Activated gamma-delta T cell treated with anti-CD3 and anti-CD28 coated beads, Interleukin-2, amount 50 U/mL, for 16 hours (primary cell): Measurements from ENCODE around the gene ATP6V0D1.
"Not testable (repeated sequence)": the region's sequence is repeated elsewhere in the genome, so short reads cannot be mapped to it uniquely, and the experiment has no call there.

Experiments used
- DNase-seq: peaks from one replicate; pipeline ENCODE4 v3.0.0-alpha.2; 2020; ENCODE audit warnings: low read depth

ATP6V0D1 gene

DNA sequence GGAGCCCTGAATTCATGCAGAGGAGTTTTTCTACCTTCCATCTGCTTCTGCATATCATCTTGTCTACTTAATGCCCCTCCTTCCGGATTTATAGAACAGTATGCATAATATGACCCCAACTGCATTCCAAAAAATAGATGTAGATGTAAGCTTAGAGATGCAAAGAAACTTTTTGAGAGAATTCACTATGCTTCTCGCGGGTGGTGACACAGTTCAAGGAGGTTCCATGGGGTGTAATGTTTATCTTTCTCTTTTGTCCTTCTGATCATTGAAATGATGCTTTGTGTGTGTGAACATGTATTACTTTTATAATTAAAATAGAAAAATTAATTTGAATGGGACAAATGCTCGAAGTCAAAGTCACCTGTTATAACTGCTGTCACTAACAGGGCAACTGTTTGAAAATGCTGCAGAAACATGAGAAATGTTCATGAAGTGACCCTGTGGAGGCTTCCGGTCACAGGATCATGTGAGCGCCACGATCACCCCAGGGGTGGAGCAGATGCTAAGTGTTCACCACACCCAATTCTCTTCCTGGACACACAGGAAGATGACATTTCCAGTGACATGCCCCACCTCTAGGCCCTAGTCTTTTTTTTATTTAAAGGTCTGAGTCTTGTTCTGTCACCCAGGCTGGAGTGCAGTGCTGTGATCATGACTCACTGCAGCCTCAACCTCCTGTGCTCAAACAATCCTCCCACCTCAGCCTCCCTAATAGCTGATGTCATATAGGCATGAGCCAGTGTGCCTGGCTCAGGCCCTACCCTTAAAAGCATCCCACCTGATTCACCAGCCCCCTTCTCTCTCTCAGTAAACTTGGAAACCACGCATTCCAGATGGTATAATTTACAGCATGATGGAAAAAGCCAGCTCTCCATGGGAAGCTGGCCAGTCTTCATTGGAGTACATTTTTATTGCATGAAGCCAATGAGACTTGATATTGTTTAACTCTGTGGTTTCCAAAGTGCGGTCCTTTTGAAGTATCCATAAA, 23.4 kb upstream of the ATP6V0D1 start:
- no peak for DNase-seq

DNA sequence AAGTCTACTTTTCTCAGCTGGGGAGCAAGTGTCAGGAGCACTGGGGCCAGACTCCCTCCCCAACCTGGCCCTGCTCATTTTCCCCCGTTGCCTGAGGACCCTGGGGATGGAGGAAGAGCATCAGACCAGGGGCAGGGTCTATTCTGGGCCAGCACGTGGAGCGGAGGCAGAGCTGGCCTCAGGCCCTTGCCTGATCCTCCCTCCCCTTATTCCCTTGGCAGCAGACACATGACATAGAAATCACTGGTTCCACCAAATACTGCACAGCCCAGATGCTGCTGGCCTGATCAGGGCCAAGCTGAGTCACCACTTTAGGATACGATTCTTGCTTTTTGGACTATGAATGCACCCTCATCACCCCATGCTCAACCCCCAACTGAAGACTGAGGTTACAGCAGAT, 18.1 kb upstream of the ATP6V0D1 start:
- no peak for DNase-seq

DNA sequence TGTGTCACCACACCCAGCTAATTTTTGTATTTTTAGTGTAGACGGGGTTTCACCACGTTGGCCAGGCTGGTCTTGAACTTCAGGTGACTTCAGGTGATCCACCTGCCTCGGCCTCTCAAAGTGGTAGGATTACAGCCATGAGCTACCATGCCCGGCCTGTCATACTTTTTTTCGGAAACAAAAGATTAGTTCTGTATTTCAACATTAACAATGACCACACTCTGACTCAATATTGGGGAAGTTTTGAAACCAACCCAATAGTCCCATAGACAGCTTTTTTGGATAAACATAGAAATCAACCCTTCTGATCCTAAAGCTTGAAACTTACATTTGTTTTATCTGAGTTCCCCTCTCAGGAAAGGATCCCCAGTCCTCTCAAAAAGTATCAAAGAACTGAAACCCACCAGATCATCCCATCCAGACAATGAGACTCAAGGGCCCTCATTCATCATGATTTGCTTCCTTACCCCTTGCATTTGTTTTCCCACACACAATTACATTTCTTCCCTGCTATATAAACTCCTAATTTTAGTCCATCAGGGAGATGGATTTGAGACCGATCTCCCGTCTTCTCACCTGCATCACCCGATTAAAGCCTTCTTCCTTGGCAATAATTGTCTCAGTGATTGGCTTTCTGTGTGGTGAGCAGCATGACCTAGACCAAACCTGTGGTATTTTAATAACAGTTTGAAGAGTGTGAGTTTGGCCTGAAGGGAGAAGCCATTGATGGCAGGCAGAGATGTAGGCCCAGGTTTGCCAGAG, 9.6 kb upstream of the ATP6V0D1 start:
- no peak for DNase-seq

DNA sequence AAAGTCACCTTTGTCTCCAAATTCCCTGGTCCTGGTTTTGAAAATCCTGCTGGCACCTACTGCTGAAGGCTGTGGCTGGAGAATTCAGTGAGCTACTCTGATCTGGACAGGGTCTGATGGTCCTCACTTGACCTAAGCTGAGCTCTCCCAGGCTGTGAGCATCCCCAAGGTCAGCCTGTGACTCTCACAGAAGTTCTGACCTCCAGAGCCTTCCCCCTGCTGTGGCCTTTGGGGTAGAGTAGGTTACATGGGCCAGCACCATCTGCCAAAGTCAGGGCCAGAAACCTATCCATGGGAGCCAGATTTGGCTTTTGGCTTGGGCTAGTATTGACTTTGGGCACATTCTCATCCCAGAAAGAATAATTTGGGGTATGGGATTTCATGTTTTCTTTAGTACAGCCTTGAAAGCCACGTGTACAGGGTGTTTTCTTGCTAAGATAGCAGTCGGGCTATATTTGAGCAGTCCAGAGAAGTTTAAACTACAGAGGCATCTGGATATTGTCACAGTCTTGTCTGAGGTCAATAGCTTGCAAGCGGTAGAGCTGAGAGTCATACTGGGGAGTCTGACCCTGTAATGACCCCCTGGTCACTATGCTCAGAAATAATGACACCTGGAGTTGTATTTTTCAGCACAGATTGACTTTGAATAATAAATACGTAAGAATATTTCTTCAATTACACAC, 8.6 kb upstream of the ATP6V0D1 start:
- no peak for DNase-seq

DNA sequence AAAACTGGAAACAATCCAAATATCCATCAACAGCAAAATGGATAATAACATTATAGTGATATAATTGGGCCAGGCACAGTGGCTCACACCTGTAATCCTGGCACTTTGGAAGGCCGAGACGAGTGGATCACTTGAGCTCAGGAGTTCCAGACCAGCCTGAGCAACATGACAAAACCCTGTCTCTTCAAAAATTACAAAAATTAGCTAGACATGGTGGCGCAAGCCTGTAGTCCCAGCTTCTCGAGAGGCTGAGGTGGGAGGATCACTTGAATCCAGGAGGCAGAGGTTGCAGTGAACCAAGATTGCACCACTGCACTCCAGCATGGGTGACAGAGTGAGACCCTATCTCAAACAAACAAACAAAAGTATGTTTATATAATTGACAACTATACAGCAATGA, 6.6 kb upstream of the ATP6V0D1 start:
- DNase-seq = not testable (repeated sequence)

DNA sequence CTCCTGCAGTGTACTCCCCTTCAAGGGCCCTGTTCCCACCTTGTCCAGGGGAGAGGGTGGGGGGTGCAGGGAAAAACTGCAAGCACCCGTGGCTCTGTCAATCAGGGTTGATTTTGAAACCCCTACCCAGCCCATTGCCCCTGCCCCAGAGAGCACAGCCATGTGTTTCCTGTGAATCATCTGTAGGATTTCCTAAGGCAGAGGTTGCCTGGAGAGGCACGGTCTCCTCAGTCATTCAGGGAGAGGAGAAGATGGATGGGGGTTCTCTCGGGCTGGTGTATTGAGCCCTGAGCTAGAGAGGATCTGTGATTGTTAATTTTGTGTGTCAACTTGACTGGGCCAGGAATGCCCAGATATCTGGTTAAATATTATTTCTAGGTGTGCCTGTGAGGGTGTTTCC, 5.8 kb upstream of the ATP6V0D1 start:
- no peak for DNase-seq

DNA sequence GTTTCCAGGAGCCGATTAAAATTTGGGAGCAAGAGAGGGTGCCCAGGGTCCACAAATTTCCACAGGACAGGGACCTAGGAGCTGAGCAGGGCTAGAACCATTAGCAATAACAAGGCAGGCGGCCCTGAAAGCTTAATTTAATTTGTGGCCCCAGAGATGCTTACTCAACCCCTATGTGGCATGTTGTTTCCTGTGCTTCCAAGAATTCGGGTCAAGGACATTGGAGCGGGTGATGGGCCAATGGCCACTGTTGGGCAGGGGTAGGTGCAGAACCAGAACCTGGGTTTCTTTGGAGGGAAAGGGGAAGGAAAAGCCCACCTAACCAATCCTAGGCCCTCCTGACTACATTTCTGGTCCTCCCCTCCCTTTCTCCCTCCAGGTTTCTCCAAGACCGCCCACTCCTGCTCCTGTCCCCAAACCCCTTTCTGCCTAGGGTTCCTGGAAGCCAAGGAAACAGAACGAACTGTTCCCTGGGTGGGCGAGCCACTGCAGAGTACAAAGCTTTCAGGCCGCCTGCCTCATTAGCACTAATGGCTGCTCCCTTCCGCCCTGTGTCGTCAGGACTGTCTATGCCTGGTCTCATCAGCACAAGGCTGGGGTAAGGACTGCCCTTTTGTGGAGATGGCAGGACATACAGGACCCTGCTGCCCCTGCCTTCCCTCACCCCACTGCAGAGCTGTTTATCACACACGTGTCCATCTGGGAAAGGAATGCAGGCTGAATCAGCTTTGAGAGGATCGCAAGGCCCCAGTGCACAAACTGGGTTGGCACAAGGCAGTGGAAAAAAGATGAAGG, 3.0 kb upstream of the ATP6V0D1 start:
- DNase-seq = no peak

DNA sequence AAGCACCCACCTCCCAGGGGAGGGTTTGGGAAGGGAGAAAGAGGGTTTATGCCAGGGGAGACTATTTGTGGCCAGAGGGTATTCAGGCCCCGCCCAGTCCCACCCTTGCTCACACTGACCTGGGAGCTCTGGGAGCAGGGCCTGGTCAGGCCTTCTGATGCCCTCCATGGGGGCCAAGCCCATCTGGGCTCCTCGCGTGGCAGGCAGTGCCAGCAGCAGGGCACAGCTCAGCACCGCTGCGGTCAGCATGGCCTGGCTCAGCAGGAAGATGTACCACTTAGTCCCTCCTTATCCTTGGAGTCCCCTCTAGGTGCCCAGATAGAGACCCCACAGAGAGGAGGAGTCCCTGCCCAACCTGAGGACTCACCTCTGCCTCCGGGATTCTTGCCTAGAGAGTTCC, 2.2 kb upstream of the ATP6V0D1 start, which contains the start of gene AGRP:
TSS of gene AGRP (minus strand) at position 398 of the 400 bp plus-strand sequence. CDS start at position 249, 149 bp downstream.
- no peak for DNase-seq

DNA sequence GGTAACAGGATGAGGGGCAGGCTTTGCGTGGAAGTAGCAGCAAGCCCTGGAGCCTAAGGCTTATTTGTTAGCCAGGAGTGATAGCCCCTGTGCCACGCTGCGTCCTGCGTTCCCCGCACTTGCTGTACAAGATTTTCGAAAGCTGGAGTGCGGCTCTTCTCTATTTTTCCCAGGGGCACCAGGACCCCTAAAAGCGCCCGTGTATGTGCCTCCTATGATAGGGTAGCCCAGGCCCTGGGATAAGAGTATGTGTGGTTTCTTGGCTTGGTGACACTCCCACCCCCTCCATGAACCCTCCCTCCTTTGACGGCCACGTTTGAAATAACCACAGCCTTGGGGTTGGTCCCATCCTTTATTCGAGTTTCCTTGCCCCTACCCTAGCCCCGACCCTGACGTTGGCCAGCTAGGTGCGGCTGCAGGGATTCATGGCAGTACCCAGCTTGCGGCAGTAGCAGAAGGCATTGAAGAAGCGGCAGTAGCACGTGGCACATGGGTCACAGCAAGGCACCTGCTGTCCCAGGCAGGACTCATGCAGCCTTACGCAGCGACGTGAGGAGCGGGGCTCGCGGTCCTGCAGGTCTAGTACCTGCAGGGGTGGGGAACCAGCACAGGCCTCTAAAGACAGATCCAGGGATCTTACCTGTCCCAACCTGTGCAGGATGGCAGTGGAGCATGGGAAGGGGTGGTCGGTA, 1.4 kb upstream of the ATP6V0D1 start:
- no peak for DNase-seq

DNA sequence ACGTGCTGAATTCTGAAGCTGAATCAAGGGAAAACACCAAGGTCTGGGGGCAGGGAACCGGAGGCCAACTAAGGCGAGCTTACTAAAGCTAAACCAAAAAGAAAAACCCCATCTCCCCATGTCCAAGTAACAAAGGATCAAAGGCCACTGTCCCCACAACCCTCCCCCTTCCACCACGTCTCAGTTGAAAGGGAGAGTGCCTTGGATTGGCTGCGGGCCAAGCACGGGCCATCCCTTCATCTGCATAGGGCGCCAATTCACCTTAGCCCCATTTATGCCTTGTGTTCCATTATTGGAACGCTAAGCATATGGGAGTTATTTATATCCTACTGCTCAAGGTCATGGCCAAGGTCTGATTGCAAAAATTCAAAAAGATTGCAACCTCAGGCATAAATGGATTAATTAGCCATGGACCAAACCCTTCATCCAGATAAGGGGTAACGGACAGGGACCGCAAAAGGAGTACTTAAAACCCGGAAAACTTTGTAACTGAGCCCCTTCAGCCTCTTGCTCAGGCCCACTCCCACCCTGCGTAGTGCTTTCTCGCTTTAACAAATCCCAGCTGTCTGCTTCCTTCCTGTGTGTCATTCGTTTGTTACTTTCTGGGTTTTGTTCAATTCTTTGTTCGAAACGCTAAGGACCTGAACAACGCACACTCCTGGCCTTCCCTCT, 740 bp upstream of the ATP6V0D1 start:
- DNase-seq = no peak

DNA sequence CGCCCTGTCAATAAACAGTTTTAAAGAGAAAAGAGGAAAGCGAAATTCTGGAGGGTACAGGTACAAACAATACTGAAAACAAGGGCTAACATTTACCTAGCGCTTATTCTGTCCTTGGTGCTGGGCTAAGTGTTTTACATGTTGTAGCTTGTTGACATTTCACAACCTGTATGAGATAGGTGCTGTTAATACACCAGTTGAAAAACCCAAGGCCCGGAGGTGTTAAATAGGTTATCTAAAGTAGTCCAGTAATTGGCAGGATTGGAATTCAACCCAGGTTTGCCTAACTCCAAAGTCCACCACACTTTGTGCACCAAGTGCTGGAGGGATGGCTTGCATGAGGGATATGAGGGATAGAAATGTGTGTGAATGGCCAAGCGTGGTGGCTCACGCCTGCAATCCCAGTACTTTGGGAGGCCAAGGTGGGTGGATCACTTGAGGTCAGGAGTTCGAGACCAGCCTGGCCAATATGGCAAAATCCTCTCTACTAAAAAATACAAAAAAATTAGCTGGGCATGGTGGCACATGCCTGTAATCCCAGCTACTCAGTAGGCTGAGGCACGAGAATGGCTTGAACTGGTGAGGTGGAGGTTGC, 2.9 kb downstream of the ATP6V0D1 start:
- no peak for DNase-seq

DNA sequence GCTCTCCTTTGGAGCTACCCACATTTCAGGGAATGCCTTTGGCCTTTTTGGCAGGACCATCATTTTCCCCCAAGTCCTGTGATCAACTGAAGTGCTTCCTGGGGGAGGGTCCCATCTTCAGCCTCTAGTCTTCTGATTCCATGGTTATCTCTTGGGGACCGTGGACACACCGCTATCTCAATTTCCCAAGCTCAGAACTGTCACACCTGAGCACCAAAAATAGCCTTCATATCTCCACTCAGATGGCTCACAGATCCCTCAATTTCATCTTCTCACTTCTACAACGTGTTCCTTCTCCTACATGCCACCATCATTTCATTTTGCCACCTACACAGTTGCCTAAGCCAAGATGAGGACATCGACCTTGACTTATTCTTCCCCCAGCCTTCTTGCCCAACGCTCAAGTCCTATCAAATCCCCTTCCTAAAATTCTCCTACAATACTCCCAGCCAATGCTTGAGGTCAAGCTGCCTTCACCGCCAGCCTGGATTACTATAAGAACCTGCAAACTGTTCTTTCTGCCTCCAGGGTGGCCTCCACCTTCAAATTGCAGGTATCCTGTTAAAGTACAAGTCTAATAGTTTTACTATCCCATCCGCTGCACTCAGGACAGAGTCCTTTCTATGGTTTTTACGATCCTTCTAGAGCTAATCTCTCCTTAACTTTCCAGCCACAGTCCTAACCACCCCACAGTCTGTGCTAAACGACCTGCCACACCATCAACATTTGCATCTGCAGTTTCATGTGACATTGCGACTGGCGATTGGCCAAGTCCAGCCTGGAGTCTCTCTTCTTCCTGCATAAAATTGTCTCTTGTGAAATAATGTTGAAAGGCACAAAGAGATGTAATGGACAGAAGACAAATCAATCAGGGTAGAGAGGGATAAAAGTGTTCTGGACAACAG, 6.2 kb downstream of the ATP6V0D1 start:
- DNase-seq = no peak

DNA sequence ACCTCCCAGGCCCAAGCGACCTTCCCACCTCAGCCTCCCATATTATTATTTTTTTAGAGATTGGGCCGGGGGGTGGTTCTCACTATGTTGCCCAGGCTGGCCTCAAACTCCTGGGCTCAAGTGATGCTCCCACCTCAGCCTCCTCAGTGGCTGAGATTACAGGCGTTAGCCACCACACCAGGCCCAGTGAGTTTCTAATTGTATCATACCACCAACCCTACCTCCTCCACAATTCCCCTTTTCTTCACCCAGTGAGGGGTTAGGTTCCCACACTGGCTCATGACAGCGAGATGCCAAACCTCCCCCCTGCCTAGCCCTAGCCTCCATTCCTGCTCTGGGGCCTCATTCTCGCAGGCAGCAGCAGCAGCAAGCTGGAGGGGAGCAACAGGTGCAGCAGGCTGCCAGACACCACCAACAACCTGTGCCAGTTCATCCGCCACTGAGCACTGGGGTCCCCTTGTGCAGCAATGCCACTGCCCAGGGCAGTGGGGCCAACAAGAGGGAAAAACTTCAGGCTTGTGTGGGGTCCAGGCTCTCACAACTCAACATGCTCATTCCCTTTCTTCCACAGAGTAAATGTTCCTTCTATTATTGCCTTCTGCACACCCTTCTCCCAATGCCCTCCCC, 9.1 kb downstream of the ATP6V0D1 start:
- DNase-seq = no peak

DNA sequence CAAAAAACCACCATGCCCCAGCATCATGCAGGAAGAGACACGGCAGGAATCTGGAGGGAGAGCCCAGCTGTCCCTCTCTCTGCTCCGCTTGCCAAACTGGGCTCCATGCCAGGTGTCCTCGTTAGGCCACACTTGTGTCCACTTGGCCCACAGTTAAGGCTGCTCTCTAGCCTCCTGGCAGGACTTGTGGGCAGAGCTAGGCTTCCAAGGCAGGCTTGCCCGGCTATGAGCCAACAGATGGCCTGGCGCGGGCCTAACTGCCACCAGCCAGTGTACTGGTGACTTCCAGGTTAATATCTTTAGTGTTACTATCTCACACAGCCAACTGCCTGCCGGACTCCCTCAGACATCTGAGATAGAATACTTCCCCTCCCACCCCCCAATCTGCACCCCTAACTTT, 10.6 kb downstream of the ATP6V0D1 start:
- DNase-seq = no peak

DNA sequence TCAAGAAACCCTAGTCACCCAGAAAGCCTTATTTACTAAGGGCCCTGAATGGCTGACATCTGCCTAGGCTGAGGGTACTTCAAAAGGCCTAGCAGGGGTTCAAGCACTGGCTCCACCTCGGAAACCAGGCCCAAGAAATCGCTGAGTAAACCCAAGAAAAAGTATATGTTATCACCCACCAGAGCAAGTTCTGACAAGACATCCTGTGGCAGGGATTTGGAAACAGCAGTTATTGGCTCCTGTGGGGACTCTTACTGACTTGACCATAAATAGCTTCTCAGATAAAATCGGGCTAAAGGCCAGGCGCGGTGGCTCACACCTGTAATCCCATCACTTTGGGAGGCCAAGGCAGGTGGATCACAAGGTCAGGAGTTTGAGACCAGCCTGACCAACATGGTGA, 12.2 kb downstream of the ATP6V0D1 start:
- no peak for DNase-seq

DNA sequence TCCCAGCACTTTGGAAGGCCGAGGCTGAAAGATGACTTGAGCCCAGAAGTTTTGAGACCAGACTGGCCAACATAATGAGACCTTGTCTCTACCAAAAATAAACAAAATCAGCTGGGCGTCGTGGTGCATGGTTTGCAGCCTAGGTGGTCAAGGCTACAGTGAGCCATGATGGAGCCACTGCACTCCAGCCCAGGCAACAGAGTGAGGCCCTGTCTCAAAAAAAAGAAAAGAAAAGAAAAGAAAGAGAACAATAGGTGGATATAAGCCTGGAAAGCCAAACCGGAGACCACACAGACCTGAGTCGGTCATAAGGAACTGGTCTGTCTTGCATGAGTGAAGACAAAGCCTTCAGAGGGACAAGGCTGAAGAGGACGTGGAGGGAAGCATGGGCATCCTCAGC, 14.4 kb downstream of the ATP6V0D1 start:
- DNase-seq = no peak

DNA sequence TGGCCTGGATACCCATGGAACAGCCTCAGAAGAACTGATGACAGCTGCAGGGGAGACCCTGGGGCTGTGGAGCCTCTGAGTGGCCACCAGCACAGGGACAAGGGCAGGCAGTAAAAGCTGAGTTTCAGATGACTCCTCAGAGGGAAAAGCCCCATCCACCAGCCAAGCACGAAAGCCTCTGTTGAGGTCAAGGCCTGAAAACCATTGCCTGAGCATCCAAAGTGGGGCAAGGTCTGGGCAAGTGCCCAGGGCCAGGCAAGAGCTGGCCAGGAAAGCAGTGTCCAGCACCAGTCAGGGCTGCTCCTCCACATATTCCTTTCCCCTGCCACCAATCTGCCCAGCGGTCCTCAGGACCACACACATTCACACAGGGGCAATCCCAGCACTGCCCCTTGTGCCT, 16.4 kb downstream of the ATP6V0D1 start:
- no peak for DNase-seq

DNA sequence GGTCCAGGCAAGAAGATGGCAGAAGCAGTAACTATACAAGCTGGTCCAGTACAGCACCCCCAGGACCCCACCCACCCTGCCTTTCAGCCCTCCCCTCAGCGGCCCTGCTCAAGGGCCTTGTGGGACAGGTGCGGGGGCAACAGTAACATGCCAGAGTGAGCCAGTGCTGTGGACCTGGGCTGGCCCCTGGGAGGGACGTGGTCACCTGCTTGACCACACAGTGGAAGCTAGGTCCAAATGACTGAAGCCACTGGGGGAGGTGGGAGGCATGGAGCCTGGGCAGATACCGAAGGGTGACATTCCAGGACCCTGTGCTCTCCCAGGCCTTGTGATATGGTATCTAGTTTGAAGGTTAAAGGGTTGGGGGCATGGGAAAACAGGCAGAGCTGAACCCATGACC, 17.3 kb downstream of the ATP6V0D1 start:
- DNase-seq = no peak

DNA sequence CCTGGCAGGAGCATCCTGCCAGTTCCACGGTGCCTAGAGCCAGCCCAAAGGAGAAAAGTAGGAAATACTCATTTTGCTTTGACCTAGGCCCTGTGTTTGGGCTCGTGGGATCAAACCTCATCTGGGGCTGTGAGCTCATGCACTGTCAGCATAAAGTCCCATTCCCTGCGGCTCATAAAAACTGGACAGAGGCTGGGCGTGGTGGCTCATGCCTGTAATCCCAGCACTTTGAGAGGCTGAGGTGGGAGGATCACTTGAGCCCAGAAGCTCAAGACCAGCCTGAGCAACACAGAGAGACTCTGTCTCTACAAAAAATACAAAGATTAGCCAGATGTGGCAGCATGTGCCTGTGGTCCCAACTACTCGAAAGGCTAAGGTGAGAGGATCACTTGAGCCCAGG, 17.9 kb downstream of the ATP6V0D1 start:
- no peak for DNase-seq
